Right lung (tissue), 5 donors: ENCODE results near the gene PLPP1. TPM values are rescaled to one million over a fixed set of nuclear protein-coding genes. Genes with fewer than 3 reads are reported as not detected.
"Not testable (repeated sequence)": the region's sequence is repeated elsewhere in the genome, so short reads cannot be mapped to it uniquely, and the experiment has no call there.

Source experiments
- DNase-seq, 2 donors: peaks; one replicate each; pipeline ENCODE4 v3.0.0-alpha.2; 2013
- polyA plus RNA-seq, 5 donors: library from polyadenylated mRNA; unstranded; fragments of 120-200 nt; gene quantifications; one replicate each; pipeline versions ENCODE4 v1.2.1 to v1.2.3, GENCODE V29; 2013; ENCODE audit warnings: inconsistent platforms in 1 of 5, low replicate concordance in 1 of 5; ENCODE audit not compliant: insufficient read length in 5 of 5, insufficient read depth in 1 of 5

The PLPP1 gene
- polyA plus RNA-seq, 5 donors, result 69.0 to 98.6 (median 96.9) TPM

GRCh38 chr5:55551904-55552303, 17.1 kb upstream of the PLPP1 start:
- DNase-seq, result no peak

- no peak for DNase-seq
Measured at GRCh38 chr5:55551358-55551757, 16.6 kb upstream of the PLPP1 start.

GRCh38 chr5:55547781-55548180, 13.0 kb upstream of the PLPP1 start:
- DNase-seq, result no peak

- no peak for DNase-seq
Measured at GRCh38 chr5:55546947-55547346, 12.2 kb upstream of the PLPP1 start.

- DNase-seq, result no peak
Measured at GRCh38 chr5:55544341-55544740, 9.6 kb upstream of the PLPP1 start.

GRCh38 chr5:55541056-55541635, 6.4 kb upstream of the PLPP1 start:
- DNase-seq, result no peak

- DNase-seq, result no peak
Measured at GRCh38 chr5:55540525-55540924, 5.8 kb upstream of the PLPP1 start.

GRCh38 chr5:55540024-55540423, 5.3 kb upstream of the PLPP1 start:
- DNase-seq, result no peak

- no peak for DNase-seq
Measured at GRCh38 chr5:55538661-55539060, 3.9 kb upstream of the PLPP1 start.

GRCh38 chr5:55537315-55537714, 2.6 kb upstream of the PLPP1 start:
- not testable (repeated sequence) for DNase-seq

- DNase-seq, result no peak
Measured at GRCh38 chr5:55535199-55535905, 588 bp upstream of the PLPP1 start.

GRCh38 chr5:55533521-55534435, 986 bp downstream of the PLPP1 start:
- no peak for DNase-seq

- no peak for DNase-seq
Measured at GRCh38 chr5:55530669-55531068, 4.1 kb downstream of the PLPP1 start.

- DNase-seq, result no peak
Measured at GRCh38 chr5:55524816-55525215, 9.9 kb downstream of the PLPP1 start.

- DNase-seq, result no peak
Measured at GRCh38 chr5:55523293-55523692, 11.5 kb downstream of the PLPP1 start.

- DNase-seq, result no peak
Measured at GRCh38 chr5:55521881-55522280, 12.9 kb downstream of the PLPP1 start.

- no peak for DNase-seq
Measured at GRCh38 chr5:55520117-55520839, 14.5 kb downstream of the PLPP1 start.

- no peak for DNase-seq
Measured at GRCh38 chr5:55518831-55519390, 15.9 kb downstream of the PLPP1 start.

- no peak for DNase-seq
Measured at GRCh38 chr5:55517804-55518203, 17.0 kb downstream of the PLPP1 start.

GRCh38 chr5:55511010-55511409, 23.8 kb downstream of the PLPP1 start:
- no peak for DNase-seq

GRCh38 chr5:55510523-55510880, 24.3 kb downstream of the PLPP1 start:
- DNase-seq, result no peak
